Left ventricle myocardium inferior (tissue), 1 donor: Measurements from ENCODE around the gene ZNF74. TPM values are rescaled to one million over a fixed set of nuclear protein-coding genes. Genes with fewer than 3 reads are reported as not detected.

ENCODE experiments used
- DNase-seq: peaks from one replicate; pipeline ENCODE4 v3.0.0-alpha.2; 2020
- H3K27ac ChIP-seq: fragments of 200-600 bp; replicated peaks from 2 replicates; pipeline ENCODE4 v1.8.0; 2021
- H3K27me3 ChIP-seq: fragments of 200-600 bp; 2 replicates; pipeline ENCODE4 v1.8.0; 2021; ENCODE audit warnings: low read depth
- H3K36me3 ChIP-seq: fragments of 200-600 bp; 2 replicates; pipeline ENCODE4 v1.8.0; 2021
- H3K4me1 ChIP-seq: fragments of 200-600 bp; 2 replicates; pipeline ENCODE4 v1.8.0; 2021
- H3K4me3 ChIP-seq: fragments of 200-600 bp; 2 replicates; pipeline ENCODE4 v1.8.0; 2021; ENCODE audit warnings: mild to moderate bottlenecking, moderate library complexity
- H3K9me3 ChIP-seq: fragments of 200-600 bp; replicated peaks from 2 replicates; pipeline ENCODE4 v1.8.0; 2021
- CTCF ChIP-seq: fragments of 200-600 bp; IDR thresholded peaks from 2 replicates; pipeline ENCODE4 v1.8.0; 2021; ENCODE audit warnings: antibody characterized with exemption, mild to moderate bottlenecking, borderline replicate concordance
- intact Hi-C: fragments of 100-400 bp; cut with micrococcal nuclease; formaldehyde crosslinking; loops from one replicate; pipeline ENCODE4 v1.11.0; 2022
- total RNA-seq: library from RNA; stranded (reverse); fragmentation: NEBNext Ultra II Directional; extraction: Animal tissue kit (Norgen Biotek cat#: 25700); gene quantifications from one replicate; pipeline ENCODE4 v1.2.1, GENCODE V29; 2021
- donor health status: DM: no; HTN: yes; CAD: no; lungs with severe emphysema.

Gene ZNF74
- total RNA-seq, 1 donor from 2014 or later, result 5.0 TPM

- H3K27me3 ChIP-seq, result no peaks in the 10 kb centered on the region
- H3K27ac ChIP-seq, result no peak overlapping the region
- intact Hi-C loops, result loop anchor here (5.0 kb wide), 1 partner anchor 39 kb away; no protein-coding TSS in a partner anchor
- DNase-seq, result peak; percentile 69
- H3K36me3 ChIP-seq, result peaks cover 30% of the 10 kb centered on the region
- H3K4me3 ChIP-seq, result no peak overlapping the region
- H3K9me3 ChIP-seq, result no peaks in the 10 kb centered on the region
- peaks cover 4% of the 10 kb centered on the region for H3K4me1 ChIP-seq
- TF ChIP-seq CTCF, result peak; percentile 97
These were observed 62.2 kb downstream of the ZNF74 start for GRCh38 chr22:20456064-20456721.

DNA sequence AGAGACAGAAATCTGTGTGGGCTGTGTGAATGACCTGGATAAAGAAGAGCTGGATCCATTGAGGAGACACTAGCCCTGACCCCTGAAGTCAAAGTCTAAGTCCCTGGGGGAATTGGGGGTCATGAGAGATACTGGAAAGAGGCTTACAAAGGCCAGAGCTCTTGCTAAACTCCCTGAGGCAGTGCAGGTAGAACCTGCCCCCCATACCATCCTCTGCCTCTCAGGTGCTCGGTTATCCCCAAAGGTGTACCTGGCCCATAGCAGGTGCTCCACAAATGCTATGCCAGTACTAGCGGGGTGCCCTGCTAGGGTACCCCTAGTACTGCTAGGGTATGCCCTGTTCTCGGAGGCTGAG is 62.7 kb downstream of the ZNF74 start:
- Histone ChIP-seq H3K4me3 (no peak overlapping the region), H3K36me3 (peaks cover 24% of the 10 kb centered on the region), H3K27ac (no peak overlapping the region), H3K27me3 (no peaks in the 10 kb centered on the region), H3K4me1 (peaks cover 4% of the 10 kb centered on the region), H3K9me3 (no peaks in the 10 kb centered on the region)
- DNase-seq, result no peak
- intact Hi-C loops, result loop anchor here (5.0 kb wide), 1 partner anchor 39 kb away; no protein-coding TSS in a partner anchor
- no peak for TF ChIP-seq CTCF

DNA sequence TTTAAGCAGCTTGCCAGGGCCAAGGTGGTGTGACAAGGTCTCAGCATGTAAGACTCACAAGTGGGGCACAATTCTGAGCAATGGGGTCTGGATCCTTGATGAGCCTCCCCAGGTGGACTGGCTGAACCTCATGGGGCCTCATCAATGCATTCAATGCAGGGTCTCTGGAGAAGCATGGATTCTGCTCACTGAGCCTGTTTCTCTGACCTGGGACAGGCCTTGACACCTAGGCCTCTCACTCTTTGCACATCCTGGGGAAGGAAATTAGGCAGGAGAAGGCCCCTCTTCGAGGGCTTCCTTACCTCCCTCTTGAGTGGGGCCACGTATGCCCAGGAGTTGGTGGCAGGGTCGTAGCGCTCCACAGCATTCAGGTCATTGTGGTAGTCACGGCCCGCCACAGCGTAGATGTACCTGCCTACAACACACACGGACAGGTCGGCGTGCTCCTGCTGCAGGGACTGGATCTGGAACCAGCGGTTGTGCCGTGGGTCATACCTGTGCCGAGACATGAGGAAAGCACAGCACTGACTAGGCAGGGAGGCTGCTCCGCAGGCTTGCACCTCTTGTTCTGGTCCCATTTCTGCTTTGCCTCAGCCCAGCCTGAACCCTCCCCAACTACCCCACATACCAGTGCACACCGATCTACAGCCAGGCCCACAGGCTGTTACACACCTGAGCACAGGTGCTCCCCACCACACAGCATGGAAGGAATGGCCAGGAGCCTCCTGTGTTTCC is 63.7 kb downstream of the ZNF74 start:
- Histone ChIP-seq H3K4me1 (peaks cover 4% of the 10 kb centered on the region), H3K4me3 (no peak overlapping the region), H3K27ac (no peak overlapping the region), H3K36me3 (peaks cover 18% of the 10 kb centered on the region), H3K9me3 (no peaks in the 10 kb centered on the region), H3K27me3 (no peaks in the 10 kb centered on the region)
- no peak for TF ChIP-seq CTCF
- intact Hi-C loops, result loop anchor here (5.0 kb wide), 1 partner anchor 40 kb away; no protein-coding TSS in a partner anchor
- no peak for DNase-seq

Other genes with a start within 250 kb of the ZNF74 start
- gene CCDC188, start 243.1 kb upstream of the ZNF74 start, total RNA-seq, result not detected
- 0.96 TPM for gene RTN4R, start 125.8 kb upstream of the ZNF74 start, total RNA-seq
- gene DGCR6L, start 74.1 kb upstream of the ZNF74 start, total RNA-seq, result 45.2 TPM
- 3.1 TPM for gene SCARF2, start 43.7 kb downstream of the ZNF74 start, total RNA-seq
- 16.1 TPM for gene KLHL22, start 101.6 kb downstream of the ZNF74 start, total RNA-seq
- gene MED15, start 113.5 kb downstream of the ZNF74 start, total RNA-seq, result 40.3 TPM